ENCODE results near the gene LYSMD2. TPM values are rescaled to one million over a fixed set of nuclear protein-coding genes. Genes with fewer than 3 reads are reported as not detected.
A peak's percentile ranks its signal among the peaks of the same experiment; 100 is the strongest.

Gene LYSMD2
- total RNA-seq, 2 experiments from 2014 or later = 16.0 to 21.7 TPM

GRCh38 chr15:51750186-51750585 lies 12.7 kb upstream of the LYSMD2 start:
- CTCF ChIA-PET = interaction anchor here (0.9 to 1.0 kb wide), 2 partner anchors 12 to 13 kb away, joined by 3 read pairs; partner anchors contain the start of gene LYSMD2
- peaks cover 33% of the 10 kb centered on the region for H3K4me1 Mint-ChIP-seq

GRCh38 chr15:51749307-51749706 lies 11.9 kb upstream of the LYSMD2 start:
- ATAC-seq = no peak
- Mint-ChIP-seq H3K4me3 (no peak overlapping the region), H3K9me3 (ENCODE audit: low read depth) (peaks cover 3% of the 10 kb centered on the region), H3K27ac (no peak overlapping the region), H3K27me3 (peaks cover 36% of the 10 kb centered on the region), H3K4me1 (peaks cover 31% of the 10 kb centered on the region), H3K36me3 (peaks cover 12% of the 10 kb centered on the region)
- DNase-seq = no peak
- CTCF ChIA-PET = interaction anchor here (0.9 to 1.4 kb wide), 5 partner anchors 9 to 99 kb away, joined by 3 to 7 read pairs (median 5); partner anchors contain the start of gene LYSMD2

More at GRCh38 chr15:51750186-51750585, 12.7 kb upstream of the LYSMD2 start:
- Mint-ChIP-seq H3K4me3 (peak overlapping the region; percentile 79), H3K9me3 (ENCODE audit: low read depth) (peaks cover 3% of the 10 kb centered on the region), H3K27me3 (peaks cover 33% of the 10 kb centered on the region), H3K36me3 (peaks cover 12% of the 10 kb centered on the region), H3K27ac (no peak overlapping the region)
- ATAC-seq (no peak), DNase-seq (no peak)

- Mint-ChIP-seq H3K27me3 (peaks cover 3% of the 10 kb centered on the region), H3K27ac (peak overlapping the region; percentile 18), H3K4me1 (peaks cover 32% of the 10 kb centered on the region), H3K9me3 (ENCODE audit: low read depth) (no peaks in the 10 kb centered on the region), H3K4me3 (peak overlapping the region; percentile 68), H3K36me3 (peaks cover 3% of the 10 kb centered on the region)
- no peak for DNase-seq
- CTCF ChIA-PET = interaction anchor here (0.6 to 1.4 kb wide), 3 partner anchors 8 to 518 kb away, joined by 3 read pairs; no protein-coding TSS in a partner anchor
- no peak for ATAC-seq
These were observed 1.7 kb upstream of the LYSMD2 start for GRCh38 chr15:51739061-51739712.

- Mint-ChIP-seq H3K27me3 (no peaks in the 10 kb centered on the region), H3K4me1 (peaks cover 36% of the 10 kb centered on the region), H3K36me3 (peaks cover 3% of the 10 kb centered on the region), H3K27ac (peak overlapping the region; percentile 81), H3K4me3 (peak overlapping the region; percentile 68), H3K9me3 (ENCODE audit: low read depth) (no peaks in the 10 kb centered on the region)
- CTCF ChIA-PET = interaction anchor here (0.6 to 3.1 kb wide), 4 partner anchors 9 to 518 kb away, joined by 3 to 25 read pairs (median 3); no protein-coding TSS in a partner anchor
- ATAC-seq (no peak), DNase-seq (no peak)
These were observed 1.1 kb upstream of the LYSMD2 start for GRCh38 chr15:51738553-51738952.

- peak overlapping the region; percentile 92 for H3K4me3 Mint-ChIP-seq
- CTCF ChIA-PET = interaction anchor here (0.9 to 3.1 kb wide), 11 partner anchors 10 to 115 kb away, joined by 3 to 34 read pairs (median 4); partner anchors contain the start of gene DMXL2
- H3K27me3 Mint-ChIP-seq = no peaks in the 10 kb centered on the region
- peak; percentile 80 for DNase-seq
- peak; percentile 63 for ATAC-seq
- H3K4me1 Mint-ChIP-seq = peaks cover 52% of the 10 kb centered on the region
- no peaks in the 10 kb centered on the region for H3K9me3 Mint-ChIP-seq (ENCODE audit: low read depth)
- H3K36me3 Mint-ChIP-seq = peaks cover 12% of the 10 kb centered on the region
- peak overlapping the region; percentile 87 for H3K27ac Mint-ChIP-seq
These were observed 519 bp downstream of the LYSMD2 start for GRCh38 chr15:51736751-51737521.

GRCh38 chr15:51736069-51736468 lies 1.4 kb downstream of the LYSMD2 start:
- Mint-ChIP-seq H3K27me3 (no peaks in the 10 kb centered on the region), H3K4me3 (peak overlapping the region; percentile 92), H3K4me1 (peaks cover 61% of the 10 kb centered on the region), H3K36me3 (peaks cover 13% of the 10 kb centered on the region), H3K9me3 (ENCODE audit: low read depth) (no peaks in the 10 kb centered on the region), H3K27ac (peak overlapping the region; percentile 87)
- DNase-seq (no peak), ATAC-seq (no peak)
- CTCF ChIA-PET = interaction anchor here (0.7 to 3.1 kb wide), 12 partner anchors 11 to 114 kb away, joined by 3 to 34 read pairs (median 4); partner anchors contain the start of gene DMXL2

- H3K9me3 Mint-ChIP-seq (ENCODE audit: low read depth) = no peaks in the 10 kb centered on the region
- H3K27ac Mint-ChIP-seq = peak overlapping the region; percentile 87
- ATAC-seq (peak; percentile 17), DNase-seq (peak; percentile 52)
- no peaks in the 10 kb centered on the region for H3K27me3 Mint-ChIP-seq
- H3K4me1 Mint-ChIP-seq = peaks cover 67% of the 10 kb centered on the region
- CTCF ChIA-PET = interaction anchor here (0.7 to 3.1 kb wide), 9 partner anchors 12 to 113 kb away, joined by 3 to 34 read pairs (median 3); partner anchors contain the start of gene DMXL2
- H3K36me3 Mint-ChIP-seq = peaks cover 19% of the 10 kb centered on the region
- H3K4me3 Mint-ChIP-seq = peak overlapping the region; percentile 92
These were observed 2.0 kb downstream of the LYSMD2 start for GRCh38 chr15:51735228-51736010.

DNA sequence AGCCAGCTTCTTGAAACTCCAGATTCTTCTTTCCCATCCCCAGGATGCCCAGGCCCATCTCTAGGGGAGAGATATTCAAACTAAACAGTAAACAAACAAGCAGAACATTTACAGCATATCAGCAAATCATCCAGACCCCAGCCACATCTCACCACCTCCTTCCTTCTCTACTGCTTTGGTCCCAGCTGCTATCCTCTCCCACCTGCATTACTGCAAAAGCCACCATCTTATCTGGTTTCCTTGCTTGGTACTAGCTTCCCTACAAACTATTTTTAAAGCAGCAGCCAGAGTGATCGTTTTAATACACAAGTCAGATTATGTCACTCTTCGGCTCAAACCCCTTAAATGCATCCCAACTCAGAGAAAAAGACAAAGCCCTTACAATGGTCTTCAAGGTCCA lies 4.8 kb downstream of the LYSMD2 start:
- DNase-seq (no peak), ATAC-seq (no peak)
- Mint-ChIP-seq H3K9me3 (ENCODE audit: low read depth) (no peaks in the 10 kb centered on the region), H3K4me3 (no peak overlapping the region), H3K27me3 (no peaks in the 10 kb centered on the region), H3K4me1 (peaks cover 65% of the 10 kb centered on the region), H3K36me3 (peaks cover 28% of the 10 kb centered on the region), H3K27ac (peak overlapping the region; percentile 97)
- CTCF ChIA-PET = interaction anchor here (1.1 to 4.0 kb wide), 5 partner anchors 17 to 83 kb away, joined by 3 to 31 read pairs (median 7); no protein-coding TSS in a partner anchor

DNA sequence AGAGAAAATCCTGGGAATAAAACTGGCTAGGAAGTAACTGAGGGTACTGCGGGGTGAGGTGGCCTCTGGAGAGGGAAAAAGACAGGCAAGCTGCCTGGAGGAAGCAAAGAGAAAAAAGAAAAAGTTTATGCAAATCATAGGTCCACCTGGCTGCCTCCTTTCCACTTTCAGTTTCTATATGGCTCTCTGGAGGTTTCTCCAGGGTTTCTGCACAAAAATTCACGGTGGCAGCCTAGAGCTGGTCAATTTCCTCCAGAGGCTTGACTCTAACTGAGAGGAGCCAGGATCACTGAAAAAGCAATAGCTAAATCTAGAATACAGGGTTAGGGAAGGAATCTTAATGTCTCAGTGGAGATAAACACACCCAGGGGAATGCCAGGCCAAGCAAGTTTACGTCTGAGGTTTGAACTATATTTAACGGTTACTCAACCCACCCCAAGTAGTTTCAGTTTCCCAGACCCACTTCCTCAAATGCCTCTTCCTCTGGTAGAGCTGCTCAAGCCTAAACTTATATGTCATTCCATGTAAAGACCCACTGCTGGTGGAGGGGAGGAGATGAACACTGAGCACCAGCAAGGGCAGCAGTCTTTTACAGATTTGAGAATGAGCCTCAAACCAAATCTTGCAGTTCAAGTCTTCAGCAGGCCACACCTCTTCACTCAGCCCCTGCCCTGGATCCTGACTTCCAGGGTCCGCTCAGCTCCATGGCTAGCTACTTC lies 5.7 kb downstream of the LYSMD2 start:
- CTCF ChIA-PET = interaction anchor here (1.1 to 4.0 kb wide), 5 partner anchors 17 to 82 kb away, joined by 3 to 31 read pairs (median 7); no protein-coding TSS in a partner anchor
- Mint-ChIP-seq H3K27ac (peak overlapping the region; percentile 97), H3K9me3 (ENCODE audit: low read depth) (no peaks in the 10 kb centered on the region), H3K27me3 (no peaks in the 10 kb centered on the region), H3K4me1 (peaks cover 70% of the 10 kb centered on the region), H3K36me3 (peaks cover 28% of the 10 kb centered on the region), H3K4me3 (peak overlapping the region; percentile 77)
- peak; percentile 69 for ATAC-seq
- peak; percentile 62 for DNase-seq

GRCh38 chr15:51727141-51727897 lies 10.1 kb downstream of the LYSMD2 start:
- no peak for ATAC-seq
- no peak for DNase-seq
- Mint-ChIP-seq H3K4me1 (peaks cover 51% of the 10 kb centered on the region), H3K27ac (no peak overlapping the region), H3K4me3 (no peak overlapping the region), H3K9me3 (ENCODE audit: low read depth) (no peaks in the 10 kb centered on the region), H3K27me3 (no peaks in the 10 kb centered on the region), H3K36me3 (peaks cover 18% of the 10 kb centered on the region)
- CTCF ChIA-PET = interaction anchor here (0.7 to 0.8 kb wide), 2 partner anchors 30 to 49 kb away, joined by 3 to 4 read pairs; no protein-coding TSS in a partner anchor

- peaks cover 46% of the 10 kb centered on the region for H3K4me1 Mint-ChIP-seq
These were observed 11.0 kb downstream of the LYSMD2 start for GRCh38 chr15:51726302-51727073.

More at GRCh38 chr15:51726302-51727073, 11.0 kb downstream of the LYSMD2 start:
- Mint-ChIP-seq H3K27me3 (no peaks in the 10 kb centered on the region), H3K9me3 (ENCODE audit: low read depth) (no peaks in the 10 kb centered on the region), H3K36me3 (peaks cover 25% of the 10 kb centered on the region), H3K4me3 (no peak overlapping the region), H3K27ac (no peak overlapping the region)
- ATAC-seq = peak; percentile 70
- CTCF ChIA-PET = no interaction called here
- DNase-seq = peak; percentile 57
